Keratinocyte (primary cell): ENCODE measurements around the gene MAB21L3.

ENCODE experiments used
- CTCF ChIP-seq, 3 experiments: IDR thresholded peaks in 1 of 3; conservative IDR thresholded peaks in 1 of 3; optimal IDR thresholded peaks in 1 of 3; 2 replicates in 2 of 3; 3 replicates in 1 of 3; pipeline versions ENCODE3 to v1.5.1; 2011; ENCODE audit warnings: low read length in 3 of 3, mild to moderate bottlenecking in 3 of 3, moderate library complexity in 2 of 3, control low read depth in 1 of 3, inconsistent platforms in 1 of 3; ENCODE audit not compliant: insufficient read depth in 2 of 3; ENCODE audit errors: extremely low read depth in 1 of 3
- EZH2 ChIP-seq: IDR thresholded peaks from one replicate; pipeline ENCODE4 v1.6.1; 2012; ENCODE audit warnings: inconsistent platforms, mild to moderate bottlenecking, low read length, moderate library complexity

GRCh38 chr1:116138277-116138792, 27.1 kb downstream of the MAB21L3 start:
- TF ChIP-seq CTCF (optimal IDR thresholded peaks at IDR 0.05 in 1 of 3, IDR thresholded peaks at IDR 0.05 in 1 of 3, conservative IDR thresholded peaks at IDR 0.05 in 1 of 3; ENCODE audit: extremely low read depth in 1 of 3, insufficient read depth in 2 of 3, low read length in 3 of 3) (no peak), EZH2 (no peak)
